ENCODE data around the gene KCTD11. TPM values are rescaled to one million over a fixed set of nuclear protein-coding genes. Genes with fewer than 3 reads are reported as not detected.

KCTD11 gene
- total RNA-seq, 4 donors from 2014 or later, result 6.6 to 20.4 (median 18.7) TPM

- DNase-seq, result no peak
- Histone ChIP-seq H3K36me3 (peaks cover 8 to 13% of the 10 kb centered on the region in 2 donors), H3K4me1 (peaks cover 9 to 16% of the 10 kb centered on the region in 2 donors), H3K27ac (no peak overlapping the region), H3K9me3 (no peaks in the 10 kb centered on the region), H3K4me3 (replicated peaks in 1 of 3) (no peak overlapping the region), H3K27me3 (no peaks in the 10 kb centered on the region)
- TF ChIP-seq CTCF (IDR thresholded peaks at IDR 0.05), result no peak
- no peak for TF ChIP-seq POLR2A (IDR thresholded peaks at IDR 0.05)
- intact Hi-C loops (cut with DNase I), result no loop called here
- 90 to 97% methylated on average over 11 to 18 of the region's 19 CpGs for WGBS, 2 donors
Observed at GRCh38 chr17:7389924-7390910, 38.3 kb downstream of the KCTD11 start.

- Histone ChIP-seq H3K27ac (no peak overlapping the region), H3K27me3 (no peaks in the 10 kb centered on the region), H3K4me1 (peaks cover 11 to 18% of the 10 kb centered on the region in 2 donors), H3K36me3 (peaks cover 8 to 13% of the 10 kb centered on the region in 2 donors), H3K4me3 (replicated peaks in 1 of 3) (no peak overlapping the region), H3K9me3 (no peaks in the 10 kb centered on the region)
- TF ChIP-seq POLR2A (IDR thresholded peaks at IDR 0.05) (no peak), CTCF (IDR thresholded peaks at IDR 0.05) (no peak)
- WGBS, 2 donors, result 68 to 86% methylated on average over 2 of the region's 2 CpGs
- DNase-seq, result no peak
- intact Hi-C loops (cut with DNase I), result no loop called here
Observed at GRCh38 chr17:7391307-7391706, 39.3 kb downstream of the KCTD11 start.

GRCh38 chr17:7392696-7393612 lies 41.0 kb downstream of the KCTD11 start:
- 64 to 66% methylated on average over 23 to 33 of the region's 42 CpGs for WGBS, 2 donors
- peaks cover 11 to 18% of the 10 kb centered on the region in 2 donors for H3K4me1 ChIP-seq
- peak overlapping the region in 1 of 3 donors; percentile 79 for H3K4me3 ChIP-seq (replicated peaks in 1 of 3)
- intact Hi-C loops (cut with DNase I), result no loop called here
- H3K36me3 ChIP-seq, result peaks cover 8 to 13% of the 10 kb centered on the region in 2 donors
- TF ChIP-seq CTCF (IDR thresholded peaks at IDR 0.05), result no peak
- TF ChIP-seq POLR2A (IDR thresholded peaks at IDR 0.05), result no peak
- H3K9me3 ChIP-seq, result no peaks in the 10 kb centered on the region
- peak overlapping the region in 2 of 3 donors; percentile 18 to 93 for H3K27ac ChIP-seq
- no peak for DNase-seq
- H3K27me3 ChIP-seq, result no peaks in the 10 kb centered on the region

- WGBS, 2 donors, result 7 to 13% methylated on average over 33 to 39 of the region's 48 CpGs
- Histone ChIP-seq H3K9me3 (no peaks in the 10 kb centered on the region), H3K4me3 (replicated peaks in 1 of 3) (peak overlapping the region; percentile 65 to 79 (median 67)), H3K36me3 (peaks cover 3 to 13% of the 10 kb centered on the region in 2 donors), H3K4me1 (peaks cover 11 to 18% of the 10 kb centered on the region in 2 donors), H3K27me3 (no peaks in the 10 kb centered on the region), H3K27ac (peak overlapping the region; percentile 72 to 93 (median 92))
- TF ChIP-seq CTCF (IDR thresholded peaks at IDR 0.05) (no peak), POLR2A (IDR thresholded peaks at IDR 0.05) (no peak)
- intact Hi-C loops (cut with DNase I), result no loop called here
- DNase-seq, result peak; percentile 45 to 61
Observed at GRCh38 chr17:7393613-7394451, 41.9 kb downstream of the KCTD11 start.

All from thyroid gland (tissue), 4 donors.